ENCODE data around the gene NUDT1. TPM values are rescaled to one million over a fixed set of nuclear protein-coding genes. Genes with fewer than 3 reads are reported as not detected.

Gene NUDT1
- total RNA-seq, 1 experiment from 2014 or later, result 84.7 TPM

DNA sequence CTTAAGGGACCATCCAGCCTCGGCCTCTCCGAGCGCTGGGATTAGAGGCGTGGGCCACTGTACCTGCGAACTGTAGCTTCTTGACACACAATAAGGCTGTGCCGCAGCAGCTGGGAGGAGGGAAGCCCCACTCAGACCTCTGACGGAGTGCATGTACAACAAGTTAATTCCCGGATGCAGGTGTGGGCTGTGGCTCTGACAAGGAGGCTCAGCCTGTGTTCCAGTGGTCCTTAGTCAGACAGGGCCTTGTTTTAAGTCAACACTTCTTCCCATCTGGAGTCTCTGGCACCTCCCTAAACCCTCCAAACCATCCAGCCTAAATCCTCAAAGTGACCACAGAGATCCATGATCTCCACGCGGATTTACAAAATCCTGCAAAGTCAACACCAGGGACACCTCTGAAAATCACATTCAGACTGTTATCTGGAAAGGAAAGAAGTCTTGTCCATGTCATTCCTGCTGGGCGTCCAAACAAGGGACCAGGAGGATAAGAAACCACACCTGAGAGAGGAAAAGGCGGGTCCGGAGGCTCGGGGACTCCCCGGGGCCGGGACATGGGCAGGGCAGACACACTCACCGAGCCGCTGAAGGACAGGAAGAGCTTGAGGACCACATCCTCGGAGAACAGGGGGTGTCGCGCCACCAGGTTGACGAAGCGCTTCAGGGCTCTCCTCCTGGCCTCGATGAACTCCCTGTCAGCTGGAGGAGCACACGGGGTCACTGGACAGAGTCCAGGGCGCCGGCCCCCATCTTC lies 29.4 kb downstream of the NUDT1 start:
- H3K4me1 Mint-ChIP-seq, result peaks cover 18 to 20% of the 10 kb centered on the region in 2 experiments

More for the DNA sequence above, 29.4 kb downstream of the NUDT1 start:
- no peaks in the 10 kb centered on the region for H3K27me3 Mint-ChIP-seq (ENCODE audit: low read depth)
- peaks cover 15 to 37% (median 29%) of the 10 kb centered on the region in 3 experiments for H3K36me3 Mint-ChIP-seq (ENCODE audit: insufficient read depth in 1 of 3, low read depth in 3 of 3)
- Histone ChIP-seq H3K27ac (ENCODE audit: insufficient read length, low read depth, low read length) (no peak overlapping the region), H2BK15ac (ENCODE audit: low read depth, low read length) (no peak overlapping the region), H3K23ac (ENCODE audit: insufficient read length, low read depth, low read length) (no peak overlapping the region), H2BK120ac (ENCODE audit: low read depth, low read length, poor library complexity, severe bottlenecking) (no peak overlapping the region), H3K79me2 (ENCODE audit: insufficient read depth, low read length) (no peaks in the 10 kb centered on the region), H3K4ac (ENCODE audit: low read depth, low read length) (no peak overlapping the region), H3K27me3 (ENCODE audit: insufficient read depth, low read length) (no peaks in the 10 kb centered on the region), H4K91ac (ENCODE audit: insufficient read length, low read depth, low read length) (no peak overlapping the region), H4K5ac (ENCODE audit: insufficient read length, low read depth, low read length) (no peak overlapping the region), H4K20me1 (ENCODE audit: control insufficient read depth, insufficient read depth, insufficient read length) (no peaks in the 10 kb centered on the region), H2AK5ac (ENCODE audit: insufficient read length, low read length) (no peak overlapping the region), H3K23me2 (ENCODE audit: insufficient read length, low read depth, low read length, poor library complexity, severe bottlenecking) (no peaks in the 10 kb centered on the region), H3K56ac (ENCODE audit: insufficient read length, low read depth, low read length) (no peak overlapping the region), H3K79me1 (ENCODE audit: insufficient read depth, low read depth, low read length, poor library complexity, severe bottlenecking) (no peaks in the 10 kb centered on the region), H2BK20ac (ENCODE audit: low read depth, low read length, poor library complexity, severe bottlenecking) (no peak overlapping the region), H3K4me2 (ENCODE audit: insufficient read depth, insufficient read length, low read length) (no peak overlapping the region), H2BK5ac (ENCODE audit: insufficient read length, low read length) (no peak overlapping the region), H3K14ac (ENCODE audit: insufficient read depth, low read length) (no peak overlapping the region), H4K8ac (replicated peaks; ENCODE audit: insufficient read length, low read depth, low read length) (no peak overlapping the region), H2AFZ (ENCODE audit: low read length) (no peak overlapping the region), H3T11ph (ENCODE audit: low read length) (no peak overlapping the region), H3K4me1 (ENCODE audit: insufficient read depth, low read length) (peaks cover 2% of the 10 kb centered on the region; the same call in 1 of the 2 replicates), H3K18ac (ENCODE audit: insufficient read length, low read depth, low read length) (no peak overlapping the region), H3K9me3 (ENCODE audit: control insufficient read depth, low read depth, low read length) (no peaks in the 10 kb centered on the region), H3K9ac (ENCODE audit: extremely low read depth, insufficient read length, low read length) (no peak overlapping the region), H2BK12ac (ENCODE audit: insufficient read length, low read depth, low read length) (no peak overlapping the region)
- peak overlapping the region; percentile 27 to 86 (median 56); a peak in 5 of 7 replicates for H3K27ac Mint-ChIP-seq
- no CpG with 5 or more reads among the region's 27 CpGs for WGBS (ENCODE audit: extremely low coverage, insufficient read length, low lambda C conversion rate)
- TF ChIP-seq, protein P1, sequence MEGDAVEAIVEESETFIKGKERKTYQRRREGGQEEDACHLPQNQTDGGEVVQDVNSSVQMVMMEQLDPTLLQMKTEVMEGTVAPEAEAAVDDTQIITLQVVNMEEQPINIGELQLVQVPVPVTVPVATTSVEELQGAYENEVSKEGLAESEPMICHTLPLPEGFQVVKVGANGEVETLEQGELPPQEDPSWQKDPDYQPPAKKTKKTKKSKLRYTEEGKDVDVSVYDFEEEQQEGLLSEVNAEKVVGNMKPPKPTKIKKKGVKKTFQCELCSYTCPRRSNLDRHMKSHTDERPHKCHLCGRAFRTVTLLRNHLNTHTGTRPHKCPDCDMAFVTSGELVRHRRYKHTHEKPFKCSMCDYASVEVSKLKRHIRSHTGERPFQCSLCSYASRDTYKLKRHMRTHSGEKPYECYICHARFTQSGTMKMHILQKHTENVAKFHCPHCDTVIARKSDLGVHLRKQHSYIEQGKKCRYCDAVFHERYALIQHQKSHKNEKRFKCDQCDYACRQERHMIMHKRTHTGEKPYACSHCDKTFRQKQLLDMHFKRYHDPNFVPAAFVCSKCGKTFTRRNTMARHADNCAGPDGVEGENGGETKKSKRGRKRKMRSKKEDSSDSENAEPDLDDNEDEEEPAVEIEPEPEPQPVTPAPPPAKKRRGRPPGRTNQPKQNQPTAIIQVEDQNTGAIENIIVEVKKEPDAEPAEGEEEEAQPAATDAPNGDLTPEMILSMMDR (conservative IDR thresholded peaks at IDR 0.05), result no peak
- H3K4me3 Mint-ChIP-seq, result no peak overlapping the region; a peak in 1 of 5 replicates
- DNase-seq, result no peak
- peaks cover 7 to 10% of the 10 kb centered on the region in 2 experiments; a peak in 4 of 5 replicates for H3K9me3 Mint-ChIP-seq
